GM12892 (cell line): ENCODE data around the gene FKBP2.
A peak's percentile ranks its signal among the peaks of the same experiment; 100 is the strongest.

Source experiments
- POLR2A ChIP-seq: IDR thresholded peaks from 2 replicates; pipeline ENCODE4 v1.6.1; 2011; ENCODE audit warnings: low read depth, low read length, control low read depth
- POLR2AphosphoS5 ChIP-seq: IDR thresholded peaks from 2 replicates; pipeline ENCODE4 v1.6.1; 2011; ENCODE audit warnings: low read depth, low read length, control low read depth

DNA sequence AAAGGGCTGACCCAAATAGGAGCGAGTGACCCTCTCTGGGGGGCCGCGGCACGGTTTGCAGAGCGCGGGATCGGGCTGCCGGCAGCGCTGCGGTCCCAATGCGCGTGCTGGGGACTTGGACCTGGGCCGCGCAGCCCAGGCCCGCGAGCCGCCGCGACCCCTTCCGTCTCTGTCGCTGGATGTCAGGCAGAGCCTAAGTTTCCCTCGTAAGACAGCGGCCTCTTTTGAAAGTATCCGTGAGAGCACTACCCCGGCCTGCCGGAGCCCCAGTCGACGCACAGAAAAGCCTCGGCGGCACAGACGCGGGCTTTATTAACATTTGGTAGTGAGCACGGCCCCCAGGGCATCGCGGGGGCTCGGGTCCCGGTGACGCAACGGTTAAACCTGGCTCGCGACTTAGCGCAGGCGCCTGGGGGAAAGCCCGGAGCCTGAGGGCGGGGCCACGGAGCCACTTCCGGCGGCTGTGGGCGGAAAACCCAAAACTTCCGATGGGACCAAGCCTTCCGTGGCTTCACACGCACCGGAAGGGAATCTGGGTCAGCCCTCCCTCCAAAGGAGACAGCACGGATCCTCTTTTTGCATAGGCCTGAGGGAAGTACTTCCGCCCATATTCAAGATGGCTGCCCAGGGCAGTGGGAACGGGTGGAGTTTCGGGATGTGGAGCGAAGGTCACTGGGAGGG lies 28.8 kb downstream of the FKBP2 start:
- TF ChIP-seq POLR2A = peak; percentile 57
- TF ChIP-seq POLR2AphosphoS5 = peak; percentile 27
